22Rv1 (cell line): ENCODE measurements around the gene KIDINS220.

Experiments used
- H3K27ac ChIP-seq: fragments of 450-650 bp; 2 replicates; pipeline ENCODE4 v1.5.1; 2017
- CTCF ChIP-seq: fragments of 450-650 bp; IDR thresholded peaks from 2 replicates; pipeline ENCODE4 v1.5.1; 2017; ENCODE audit warnings: mild to moderate bottlenecking
- ZFX ChIP-seq: fragments of 450-650 bp; IDR thresholded peaks from 2 replicates; pipeline ENCODE4 v1.6.1; 2017; ENCODE audit warnings: antibody characterized with exemption, borderline replicate concordance

Gene KIDINS220

GRCh38 chr2:8840475-8841091 lies 3.2 kb upstream of the KIDINS220 start:
- TF ChIP-seq ZFX: no peak
- TF ChIP-seq CTCF: no peak
- H3K27ac ChIP-seq: no peak overlapping the region

GRCh38 chr2:8839189-8839965 lies 2.0 kb upstream of the KIDINS220 start:
- no peak overlapping the region for H3K27ac ChIP-seq
- TF ChIP-seq CTCF (no peak), ZFX (no peak)

- no peak overlapping the region for H3K27ac ChIP-seq
Measured at GRCh38 chr2:8837795-8838140, 355 bp upstream of the KIDINS220 start.

GRCh38 chr2:8835279-8835678 lies 2.1 kb downstream of the KIDINS220 start:
- TF ChIP-seq CTCF (no peak), ZFX (no peak)
- no peak overlapping the region for H3K27ac ChIP-seq

More at GRCh38 chr2:8837795-8838140, 355 bp upstream of the KIDINS220 start:
- TF ChIP-seq ZFX: no peak
- no peak for TF ChIP-seq CTCF

- TF ChIP-seq ZFX (no peak), CTCF (no peak)
- no peak overlapping the region for H3K27ac ChIP-seq
Measured at GRCh38 chr2:8833853-8834252, 3.6 kb downstream of the KIDINS220 start.

- no peak for TF ChIP-seq CTCF
- no peak for TF ChIP-seq ZFX
- no peak overlapping the region for H3K27ac ChIP-seq
Measured at GRCh38 chr2:8831516-8831915, 5.9 kb downstream of the KIDINS220 start.

- H3K27ac ChIP-seq: no peak overlapping the region
- TF ChIP-seq CTCF: no peak
- TF ChIP-seq ZFX: no peak
Measured at GRCh38 chr2:8827729-8828128, 9.7 kb downstream of the KIDINS220 start.
